SK-N-SH treated with all-trans-retinoic acid at 6 μM for 48 hours (cell line): ENCODE data around the gene PMEPA1.

Source experiments
- ATAC-seq: fragments of 200-7000 bp; cut with Tn5 transposase; 3 replicates; pipeline ENCODE4 v1.9.1; 2020; ENCODE audit warnings: mild to moderate bottlenecking, moderate library complexity
- ARNTL ChIP-seq: fragments of 450-650 bp; formaldehyde crosslinking; IDR thresholded peaks from 2 replicates; pipeline ENCODE4 v1.5.0; 2020; ENCODE audit warnings: low read depth, mild to moderate bottlenecking, moderate library complexity, borderline replicate concordance
- BACH2 ChIP-seq: fragments of 250-450 bp; sonication (Bioruptor Pico); IDR thresholded peaks from 2 replicates; pipeline ENCODE4 v1.9.0; 2021; ENCODE audit warnings: mild to moderate bottlenecking, borderline replicate concordance
- CSDC2 ChIP-seq: fragments of 250-450 bp; sonication (Bioruptor Pico); IDR thresholded peaks from 2 replicates; pipeline ENCODE4 v1.5.0; 2020; ENCODE audit warnings: mild to moderate bottlenecking, moderate library complexity
- ESRRG ChIP-seq: fragments of 250-450 bp; sonication (Bioruptor Pico); IDR thresholded peaks from 2 replicates; pipeline ENCODE4 v1.6.1; 2021; ENCODE audit warnings: mild to moderate bottlenecking
- GLIS3 ChIP-seq: fragments of 250-450 bp; sonication (Bioruptor Pico); IDR thresholded peaks from 2 replicates; pipeline ENCODE4 v1.5.0; 2020; ENCODE audit warnings: mild to moderate bottlenecking, moderate library complexity
- OSR1 ChIP-seq: fragments of 250-450 bp; sonication (Bioruptor Pico); IDR thresholded peaks from 2 replicates; pipeline ENCODE4 v1.8.0; 2022; ENCODE audit warnings: moderate library complexity, mild to moderate bottlenecking, inconsistent platforms
- PPARA ChIP-seq: fragments of 250-450 bp; sonication (Bioruptor Pico); IDR thresholded peaks from 2 replicates; pipeline ENCODE4 v1.5.0; 2020; ENCODE audit warnings: mild to moderate bottlenecking, borderline replicate concordance
- RARB ChIP-seq: fragments of 250-450 bp; sonication (Bioruptor Pico); IDR thresholded peaks from 2 replicates; pipeline ENCODE4 v1.8.0; 2021; ENCODE audit warnings: mild to moderate bottlenecking, moderate library complexity
- TOX ChIP-seq: fragments of 250-450 bp; sonication (Bioruptor Pico); IDR thresholded peaks from 2 replicates; pipeline ENCODE4 v1.8.0; 2021; ENCODE audit warnings: mild to moderate bottlenecking, moderate library complexity, borderline replicate concordance
- ZFP3 ChIP-seq: fragments of 250-450 bp; sonication (Bioruptor Pico); IDR thresholded peaks from 2 replicates; pipeline ENCODE4 v1.5.0; 2020; ENCODE audit warnings: mild to moderate bottlenecking, moderate library complexity
- ZFP30 ChIP-seq: fragments of 450-650 bp; formaldehyde crosslinking; IDR thresholded peaks from 2 replicates; pipeline ENCODE4 v1.5.0; 2022; ENCODE audit warnings: mild to moderate bottlenecking, moderate library complexity
- ZNF565 ChIP-seq: fragments of 450-650 bp; formaldehyde crosslinking; conservative IDR thresholded peaks from 2 replicates; pipeline ENCODE4 v1.5.0; 2020; ENCODE audit warnings: low read depth, mild to moderate bottlenecking, moderate library complexity
- ZNF8 ChIP-seq: fragments of 450-650 bp; formaldehyde crosslinking; IDR thresholded peaks from 2 replicates; pipeline ENCODE4 v1.5.0; 2020; ENCODE audit warnings: mild to moderate bottlenecking, moderate library complexity
- TF ChIP-seq, protein P1 (sequence below): fragments of 250-450 bp; sonication (Bioruptor Pico); IDR thresholded peaks from 2 replicates; pipeline ENCODE4 v1.5.1; 2020; ENCODE audit warnings: low read depth, mild to moderate bottlenecking, moderate library complexity
- TF ChIP-seq, protein P2 (sequence below): fragments of 250-450 bp; sonication (Bioruptor Pico); IDR thresholded peaks from 2 replicates; pipeline ENCODE4 v1.5.1; 2021; ENCODE audit warnings: mild to moderate bottlenecking, moderate library complexity
- TF ChIP-seq, protein P3 (sequence below): fragments of 250-450 bp; sonication (Bioruptor Pico); IDR thresholded peaks from 2 replicates; pipeline ENCODE4 v1.8.0; 2021; ENCODE audit warnings: low read depth, mild to moderate bottlenecking, moderate library complexity, borderline replicate concordance
- TF ChIP-seq, protein P4 (sequence below): fragments of 250-450 bp; sonication (Bioruptor Pico); IDR thresholded peaks from 2 replicates; pipeline ENCODE4 v1.8.0; 2020; ENCODE audit warnings: mild to moderate bottlenecking, moderate library complexity, borderline replicate concordance
- TF ChIP-seq, protein P5 (sequence below): fragments of 250-450 bp; sonication (Bioruptor Pico); IDR thresholded peaks from 2 replicates; pipeline ENCODE4 v1.5.0; 2020; ENCODE audit warnings: mild to moderate bottlenecking, moderate library complexity

Gene PMEPA1

DNA sequence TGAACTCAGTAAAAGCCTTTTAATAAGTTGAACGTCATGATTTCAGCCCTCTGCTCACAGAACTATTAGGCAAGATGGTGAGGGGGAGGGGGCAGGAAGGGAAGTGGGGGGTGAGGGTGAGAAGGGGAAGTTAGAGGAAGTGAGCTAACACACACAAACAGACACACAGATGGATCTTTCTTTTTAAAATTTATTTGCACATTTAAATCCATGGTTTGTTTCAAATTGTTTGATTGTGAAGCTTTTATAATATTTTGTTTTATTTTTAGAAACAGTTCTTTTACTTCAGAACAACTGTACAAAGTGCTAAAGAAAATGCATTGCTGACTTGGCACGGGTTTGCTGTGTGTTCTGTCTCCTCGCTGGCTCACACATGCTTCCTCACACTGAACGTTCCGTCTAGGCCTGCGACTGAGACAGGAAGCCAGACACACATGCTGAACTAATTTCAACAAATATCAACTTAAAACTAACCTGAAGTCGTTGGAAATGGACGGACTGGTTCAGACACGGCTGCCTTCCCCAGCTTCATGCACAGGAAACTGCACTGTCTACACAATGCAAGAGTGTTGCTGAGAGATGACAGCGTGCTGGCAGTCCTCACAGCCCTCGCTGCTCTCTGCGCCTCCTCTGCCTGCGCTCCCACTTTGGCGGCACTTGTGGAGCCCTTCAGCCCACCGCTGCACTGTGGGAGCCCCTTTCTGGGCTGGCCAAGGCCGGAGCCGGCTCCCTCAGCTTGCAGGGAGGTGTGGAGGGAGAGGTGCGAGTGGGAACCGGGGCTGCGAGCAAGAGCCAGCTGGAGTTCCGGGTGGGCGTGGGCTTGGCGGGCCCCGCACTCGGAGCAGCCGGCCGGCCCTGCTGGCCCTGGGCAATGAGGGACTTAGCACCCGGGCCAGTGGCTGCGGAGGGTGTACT is 81.5 kb downstream of the PMEPA1 start:
- TF ChIP-seq ZNF8 (CRISPR knock-in tag) (no peak), CSDC2 (CRISPR knock-in tag) (no peak), ZFP30 (CRISPR knock-in tag) (no peak), BACH2 (CRISPR knock-in tag) (no peak), ESRRG (CRISPR knock-in tag) (no peak), RARB (CRISPR knock-in tag) (no peak), PPARA (CRISPR knock-in tag) (no peak), OSR1 (CRISPR knock-in tag) (no peak), ZFP3 (no peak), ARNTL (no peak)
- TF ChIP-seq, protein P1, sequence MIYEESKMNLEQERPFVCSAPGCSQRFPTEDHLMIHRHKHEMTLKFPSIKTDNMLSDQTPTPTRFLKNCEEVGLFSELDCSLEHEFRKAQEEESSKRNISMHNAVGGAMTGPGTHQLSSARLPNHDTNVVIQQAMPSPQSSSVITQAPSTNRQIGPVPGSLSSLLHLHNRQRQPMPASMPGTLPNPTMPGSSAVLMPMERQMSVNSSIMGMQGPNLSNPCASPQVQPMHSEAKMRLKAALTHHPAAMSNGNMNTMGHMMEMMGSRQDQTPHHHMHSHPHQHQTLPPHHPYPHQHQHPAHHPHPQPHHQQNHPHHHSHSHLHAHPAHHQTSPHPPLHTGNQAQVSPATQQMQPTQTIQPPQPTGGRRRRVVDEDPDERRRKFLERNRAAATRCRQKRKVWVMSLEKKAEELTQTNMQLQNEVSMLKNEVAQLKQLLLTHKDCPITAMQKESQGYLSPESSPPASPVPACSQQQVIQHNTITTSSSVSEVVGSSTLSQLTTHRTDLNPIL (CRISPR knock-in tag): no peak
- TF ChIP-seq, protein P2, sequence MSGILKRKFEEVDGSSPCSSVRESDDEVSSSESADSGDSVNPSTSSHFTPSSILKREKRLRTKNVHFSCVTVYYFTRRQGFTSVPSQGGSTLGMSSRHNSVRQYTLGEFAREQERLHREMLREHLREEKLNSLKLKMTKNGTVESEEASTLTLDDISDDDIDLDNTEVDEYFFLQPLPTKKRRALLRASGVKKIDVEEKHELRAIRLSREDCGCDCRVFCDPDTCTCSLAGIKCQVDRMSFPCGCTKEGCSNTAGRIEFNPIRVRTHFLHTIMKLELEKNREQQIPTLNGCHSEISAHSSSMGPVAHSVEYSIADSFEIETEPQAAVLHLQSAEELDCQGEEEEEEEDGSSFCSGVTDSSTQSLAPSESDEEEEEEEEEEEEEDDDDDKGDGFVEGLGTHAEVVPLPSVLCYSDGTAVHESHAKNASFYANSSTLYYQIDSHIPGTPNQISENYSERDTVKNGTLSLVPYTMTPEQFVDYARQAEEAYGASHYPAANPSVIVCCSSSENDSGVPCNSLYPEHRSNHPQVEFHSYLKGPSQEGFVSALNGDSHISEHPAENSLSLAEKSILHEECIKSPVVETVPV (CRISPR knock-in tag): no peak
- TF ChIP-seq, protein P3, sequence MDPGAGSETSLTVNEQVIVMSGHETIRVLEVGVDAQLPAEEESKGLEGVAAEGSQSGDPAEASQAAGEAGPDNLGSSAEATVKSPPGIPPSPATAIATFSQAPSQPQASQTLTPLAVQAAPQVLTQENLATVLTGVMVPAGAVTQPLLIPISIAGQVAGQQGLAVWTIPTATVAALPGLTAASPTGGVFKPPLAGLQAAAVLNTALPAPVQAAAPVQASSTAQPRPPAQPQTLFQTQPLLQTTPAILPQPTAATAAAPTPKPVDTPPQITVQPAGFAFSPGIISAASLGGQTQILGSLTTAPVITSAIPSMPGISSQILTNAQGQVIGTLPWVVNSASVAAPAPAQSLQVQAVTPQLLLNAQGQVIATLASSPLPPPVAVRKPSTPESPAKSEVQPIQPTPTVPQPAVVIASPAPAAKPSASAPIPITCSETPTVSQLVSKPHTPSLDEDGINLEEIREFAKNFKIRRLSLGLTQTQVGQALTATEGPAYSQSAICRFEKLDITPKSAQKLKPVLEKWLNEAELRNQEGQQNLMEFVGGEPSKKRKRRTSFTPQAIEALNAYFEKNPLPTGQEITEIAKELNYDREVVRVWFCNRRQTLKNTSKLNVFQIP: no peak
- ATAC-seq: no peak

DNA sequence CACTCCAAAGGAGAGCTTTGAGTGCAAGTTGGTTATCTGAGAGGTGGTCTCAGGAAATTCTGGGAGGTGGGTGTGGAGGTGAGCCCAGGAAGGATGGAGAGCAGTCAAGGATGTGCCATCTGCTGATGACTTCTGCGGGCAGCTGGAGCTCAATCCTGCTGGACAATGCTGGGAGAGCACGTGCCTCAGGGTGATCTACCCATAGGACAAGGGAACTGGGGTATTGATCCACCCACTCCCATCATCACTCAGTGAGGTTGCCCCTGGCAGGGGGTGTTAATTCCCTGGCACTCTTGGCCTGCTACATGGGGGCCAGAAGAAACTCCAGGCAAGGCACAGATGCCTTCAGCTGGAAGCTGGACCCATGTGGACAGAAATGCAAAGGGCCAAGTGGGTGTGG is 82.5 kb downstream of the PMEPA1 start:
- ATAC-seq: no peak
- TF ChIP-seq, protein P4, sequence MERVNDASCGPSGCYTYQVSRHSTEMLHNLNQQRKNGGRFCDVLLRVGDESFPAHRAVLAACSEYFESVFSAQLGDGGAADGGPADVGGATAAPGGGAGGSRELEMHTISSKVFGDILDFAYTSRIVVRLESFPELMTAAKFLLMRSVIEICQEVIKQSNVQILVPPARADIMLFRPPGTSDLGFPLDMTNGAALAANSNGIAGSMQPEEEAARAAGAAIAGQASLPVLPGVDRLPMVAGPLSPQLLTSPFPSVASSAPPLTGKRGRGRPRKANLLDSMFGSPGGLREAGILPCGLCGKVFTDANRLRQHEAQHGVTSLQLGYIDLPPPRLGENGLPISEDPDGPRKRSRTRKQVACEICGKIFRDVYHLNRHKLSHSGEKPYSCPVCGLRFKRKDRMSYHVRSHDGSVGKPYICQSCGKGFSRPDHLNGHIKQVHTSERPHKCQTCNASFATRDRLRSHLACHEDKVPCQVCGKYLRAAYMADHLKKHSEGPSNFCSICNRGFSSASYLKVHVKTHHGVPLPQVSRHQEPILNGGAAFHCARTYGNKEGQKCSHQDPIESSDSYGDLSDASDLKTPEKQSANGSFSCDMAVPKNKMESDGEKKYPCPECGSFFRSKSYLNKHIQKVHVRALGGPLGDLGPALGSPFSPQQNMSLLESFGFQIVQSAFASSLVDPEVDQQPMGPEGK (CRISPR knock-in tag): no peak
- TF ChIP-seq GLIS3 (CRISPR knock-in tag) (no peak), ARNTL (no peak), ESRRG (CRISPR knock-in tag) (no peak), TOX (CRISPR knock-in tag) (no peak), ZFP3 (no peak), CSDC2 (CRISPR knock-in tag) (no peak), ZNF565 (CRISPR knock-in tag) (no peak)
- TF ChIP-seq, protein P5, sequence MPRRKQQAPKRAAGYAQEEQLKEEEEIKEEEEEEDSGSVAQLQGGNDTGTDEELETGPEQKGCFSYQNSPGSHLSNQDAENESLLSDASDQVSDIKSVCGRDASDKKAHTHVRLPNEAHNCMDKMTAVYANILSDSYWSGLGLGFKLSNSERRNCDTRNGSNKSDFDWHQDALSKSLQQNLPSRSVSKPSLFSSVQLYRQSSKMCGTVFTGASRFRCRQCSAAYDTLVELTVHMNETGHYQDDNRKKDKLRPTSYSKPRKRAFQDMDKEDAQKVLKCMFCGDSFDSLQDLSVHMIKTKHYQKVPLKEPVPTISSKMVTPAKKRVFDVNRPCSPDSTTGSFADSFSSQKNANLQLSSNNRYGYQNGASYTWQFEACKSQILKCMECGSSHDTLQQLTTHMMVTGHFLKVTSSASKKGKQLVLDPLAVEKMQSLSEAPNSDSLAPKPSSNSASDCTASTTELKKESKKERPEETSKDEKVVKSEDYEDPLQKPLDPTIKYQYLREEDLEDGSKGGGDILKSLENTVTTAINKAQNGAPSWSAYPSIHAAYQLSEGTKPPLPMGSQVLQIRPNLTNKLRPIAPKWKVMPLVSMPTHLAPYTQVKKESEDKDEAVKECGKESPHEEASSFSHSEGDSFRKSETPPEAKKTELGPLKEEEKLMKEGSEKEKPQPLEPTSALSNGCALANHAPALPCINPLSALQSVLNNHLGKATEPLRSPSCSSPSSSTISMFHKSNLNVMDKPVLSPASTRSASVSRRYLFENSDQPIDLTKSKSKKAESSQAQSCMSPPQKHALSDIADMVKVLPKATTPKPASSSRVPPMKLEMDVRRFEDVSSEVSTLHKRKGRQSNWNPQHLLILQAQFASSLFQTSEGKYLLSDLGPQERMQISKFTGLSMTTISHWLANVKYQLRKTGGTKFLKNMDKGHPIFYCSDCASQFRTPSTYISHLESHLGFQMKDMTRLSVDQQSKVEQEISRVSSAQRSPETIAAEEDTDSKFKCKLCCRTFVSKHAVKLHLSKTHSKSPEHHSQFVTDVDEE (CRISPR knock-in tag): no peak
- TF ChIP-seq, protein P1 (CRISPR knock-in tag): no peak

DNA sequence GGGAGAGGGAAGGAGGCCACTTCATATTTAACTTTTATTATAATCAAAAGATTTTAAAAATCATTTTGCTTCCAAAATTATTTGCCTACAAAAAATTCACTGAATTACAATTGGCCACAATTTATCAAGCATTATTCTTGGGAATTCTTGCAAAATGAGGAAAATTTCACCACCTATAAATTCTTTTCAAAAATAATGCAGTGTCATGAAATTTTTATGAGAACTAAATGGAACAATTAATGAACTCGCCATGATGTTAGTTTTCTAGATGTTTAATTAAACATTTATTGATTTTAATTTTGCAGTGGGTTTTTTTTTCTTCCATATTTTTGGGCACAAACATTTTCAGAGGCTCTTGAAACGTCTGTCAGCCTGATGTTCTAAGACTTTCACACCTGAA is 83.8 kb downstream of the PMEPA1 start:
- ATAC-seq: no peak

More for the DNA sequence above, 83.8 kb downstream of the PMEPA1 start:
- TF ChIP-seq, protein P4 (CRISPR knock-in tag): no peak
- TF ChIP-seq ARNTL (no peak), PPARA (CRISPR knock-in tag) (no peak), ZFP3 (no peak), ESRRG (CRISPR knock-in tag) (no peak), TOX (CRISPR knock-in tag) (no peak), GLIS3 (CRISPR knock-in tag) (no peak), OSR1 (CRISPR knock-in tag) (no peak)
- TF ChIP-seq, protein P2 (CRISPR knock-in tag): no peak
